Renal cortical epithelial cell (primary cell): ENCODE measurements around the gene RCAN2. TPM values are rescaled to one million over a fixed set of nuclear protein-coding genes. Genes with fewer than 3 reads are reported as not detected.
A peak's percentile ranks its signal among the peaks of the same experiment; 100 is the strongest.

Experiments used
- DNase-seq: peaks from one replicate; pipeline ENCODE4 v3.0.0-alpha.2; 2011; ENCODE audit warnings: low read depth
- total RNA-seq: library from RNA; depleted of rRNA; stranded (reverse); fragments of >200 nt; gene quantifications from 2 replicates; pipeline ENCODE4 v1.2.3, GENCODE V29; 2014

The RCAN2 gene
- total RNA-seq, 1 donor from 2014 or later: 1.6 TPM

DNA sequence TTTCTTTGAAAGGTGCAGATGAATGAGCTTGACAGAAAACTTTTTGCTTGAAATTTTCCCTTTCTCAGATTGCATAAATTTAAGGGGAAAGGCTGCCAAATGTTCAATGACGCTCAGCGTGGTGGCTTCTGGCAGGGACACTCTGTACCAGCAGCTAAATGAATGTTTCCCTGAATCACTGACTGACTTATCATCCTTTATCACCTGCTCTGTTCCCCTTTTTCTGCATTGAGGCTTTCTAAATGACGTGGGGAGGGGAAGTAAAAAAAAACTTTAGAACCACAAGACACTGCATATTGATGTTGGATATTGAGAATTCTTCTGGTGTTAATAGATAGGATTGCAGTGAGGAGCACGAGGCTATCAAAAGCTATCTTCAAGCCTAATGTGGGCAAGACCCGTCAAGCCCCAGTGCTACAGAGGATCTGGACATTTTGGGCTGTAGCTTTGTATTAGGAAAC, 273.5 kb downstream of the RCAN2 start:
- no peak for DNase-seq

DNA sequence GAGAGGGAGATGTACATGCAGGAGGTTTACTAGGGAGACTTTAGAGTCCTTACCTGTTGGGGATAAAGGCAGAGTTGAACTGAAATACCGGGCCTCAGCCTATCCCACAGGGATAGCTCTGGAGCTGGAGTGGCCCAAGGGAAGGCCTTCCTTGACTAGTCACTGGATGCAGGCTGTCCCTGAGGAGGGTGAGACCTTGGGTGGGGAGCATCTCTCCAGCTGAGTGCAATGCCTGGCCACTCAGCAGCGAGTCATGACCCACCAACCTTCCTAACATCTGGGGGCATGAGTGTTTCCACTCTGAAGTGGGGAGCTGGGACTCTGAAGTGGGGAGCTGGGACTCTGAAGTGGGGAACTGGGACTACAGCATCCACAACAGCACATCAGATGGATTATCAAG, 274.4 kb downstream of the RCAN2 start:
- DNase-seq: no peak

DNA sequence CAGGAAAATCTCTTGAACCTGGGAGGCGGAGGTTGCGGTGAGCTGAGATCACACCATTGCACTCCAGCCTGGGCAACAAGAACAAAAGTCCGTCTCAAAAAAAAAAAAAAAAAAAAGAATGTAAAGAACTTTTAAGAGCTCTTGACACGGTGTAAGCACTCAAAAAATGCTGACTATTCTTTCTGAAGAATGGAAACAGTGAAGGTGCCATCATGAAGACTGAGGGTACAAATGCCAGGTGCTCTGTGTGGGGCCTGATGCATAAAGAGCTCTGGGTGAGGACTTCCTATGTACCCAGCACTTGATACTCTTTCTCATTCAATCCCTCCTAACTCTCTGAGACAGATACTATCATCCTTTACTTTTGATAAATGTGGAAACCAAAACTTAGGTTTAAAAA, 275.5 kb downstream of the RCAN2 start:
- DNase-seq: no peak

DNA sequence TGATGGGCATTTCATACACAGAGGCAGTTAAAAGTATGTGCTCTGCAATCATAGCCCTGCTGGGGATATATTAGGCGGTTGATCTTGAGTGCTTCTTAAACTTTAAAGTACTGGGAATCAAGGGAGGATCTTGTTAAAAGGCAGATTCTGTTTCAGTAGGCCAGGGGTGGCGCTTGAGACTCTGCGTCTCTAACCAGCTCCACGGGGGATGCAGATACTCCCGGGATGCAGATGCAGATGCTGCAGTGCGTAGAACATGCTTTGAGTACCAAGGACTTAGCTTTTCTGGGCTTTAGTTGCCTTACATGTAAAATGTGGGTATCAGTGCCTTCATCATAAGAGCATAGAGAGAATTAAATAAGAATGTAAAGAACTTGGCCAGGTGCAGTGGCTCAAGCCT, 276.0 kb downstream of the RCAN2 start:
- DNase-seq: no peak

DNA sequence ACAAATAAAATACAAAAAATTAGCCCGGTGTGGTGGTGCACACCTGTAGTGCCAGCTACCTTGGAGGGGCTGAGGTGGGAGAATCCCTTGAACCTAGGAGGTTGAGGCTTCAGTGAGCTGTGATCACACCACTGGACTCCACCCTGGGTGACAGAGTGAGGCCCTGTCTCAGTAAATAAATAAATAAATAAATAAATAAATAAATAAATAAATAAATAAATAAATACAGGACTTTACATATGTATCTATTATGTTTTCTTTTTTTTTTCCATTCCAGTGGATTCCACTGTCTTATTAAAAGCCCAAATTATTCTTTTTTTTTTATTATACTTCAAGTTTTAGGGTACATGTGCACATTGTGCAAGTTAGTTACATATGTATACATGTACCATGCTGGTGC, 279.3 kb downstream of the RCAN2 start:
- no peak for DNase-seq

DNA sequence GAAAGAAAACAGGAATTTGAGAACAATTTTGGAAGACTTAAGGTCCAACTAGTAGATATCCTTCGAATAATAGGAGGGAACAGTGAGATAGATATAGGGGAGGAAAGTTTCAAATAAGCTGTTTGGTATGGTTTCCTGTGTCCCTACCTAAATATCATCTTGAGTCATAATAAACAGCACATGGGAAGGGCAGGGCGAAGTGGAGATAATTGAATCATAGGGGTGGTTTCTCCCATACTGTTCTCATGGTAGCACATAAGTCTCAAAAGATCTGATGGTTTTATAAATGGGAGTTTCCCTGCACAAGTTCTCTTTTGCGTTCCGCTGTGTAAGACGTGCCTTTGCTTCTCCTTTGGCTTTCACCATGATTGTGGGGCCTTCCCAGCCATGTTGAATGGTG, 281.0 kb downstream of the RCAN2 start:
- no peak for DNase-seq

DNA sequence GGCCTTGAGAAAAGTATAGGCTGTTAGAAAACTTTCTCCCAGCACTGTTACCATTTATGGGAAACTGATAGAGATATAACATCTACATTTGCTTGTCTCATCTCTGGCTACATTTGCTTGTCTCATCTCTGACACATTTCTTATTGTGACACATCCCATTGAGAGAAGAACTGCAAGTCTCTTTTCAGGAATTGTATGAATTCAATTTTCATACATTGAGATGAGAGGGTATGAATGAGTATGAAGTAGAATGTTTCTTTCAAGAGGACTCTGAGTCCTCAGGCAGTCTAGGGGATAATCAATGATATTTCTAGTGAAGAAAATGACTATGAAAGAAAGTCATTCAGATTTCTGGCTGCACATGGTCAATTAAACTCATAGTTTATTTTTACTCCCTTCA, 282.9 kb downstream of the RCAN2 start:
- DNase-seq: no peak

DNA sequence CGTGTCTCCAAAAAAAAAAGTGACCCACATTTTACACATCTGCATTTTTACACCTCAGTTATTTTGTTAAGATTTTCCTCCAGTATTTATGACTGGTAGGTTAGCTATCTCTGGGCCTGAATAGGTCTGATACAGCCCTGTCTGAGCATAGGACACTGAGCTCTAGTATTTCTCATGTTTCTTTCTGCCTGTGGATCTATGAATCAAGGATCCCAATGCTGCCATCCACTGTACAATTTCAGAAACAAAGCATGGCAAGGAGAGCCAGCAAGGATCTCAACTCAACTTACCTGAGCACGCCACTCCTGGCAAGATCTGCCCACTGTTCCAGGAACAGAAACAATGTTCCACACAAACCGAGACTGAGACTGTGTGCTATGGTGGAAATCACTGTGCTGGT, 284.1 kb downstream of the RCAN2 start:
- no peak for DNase-seq

DNA sequence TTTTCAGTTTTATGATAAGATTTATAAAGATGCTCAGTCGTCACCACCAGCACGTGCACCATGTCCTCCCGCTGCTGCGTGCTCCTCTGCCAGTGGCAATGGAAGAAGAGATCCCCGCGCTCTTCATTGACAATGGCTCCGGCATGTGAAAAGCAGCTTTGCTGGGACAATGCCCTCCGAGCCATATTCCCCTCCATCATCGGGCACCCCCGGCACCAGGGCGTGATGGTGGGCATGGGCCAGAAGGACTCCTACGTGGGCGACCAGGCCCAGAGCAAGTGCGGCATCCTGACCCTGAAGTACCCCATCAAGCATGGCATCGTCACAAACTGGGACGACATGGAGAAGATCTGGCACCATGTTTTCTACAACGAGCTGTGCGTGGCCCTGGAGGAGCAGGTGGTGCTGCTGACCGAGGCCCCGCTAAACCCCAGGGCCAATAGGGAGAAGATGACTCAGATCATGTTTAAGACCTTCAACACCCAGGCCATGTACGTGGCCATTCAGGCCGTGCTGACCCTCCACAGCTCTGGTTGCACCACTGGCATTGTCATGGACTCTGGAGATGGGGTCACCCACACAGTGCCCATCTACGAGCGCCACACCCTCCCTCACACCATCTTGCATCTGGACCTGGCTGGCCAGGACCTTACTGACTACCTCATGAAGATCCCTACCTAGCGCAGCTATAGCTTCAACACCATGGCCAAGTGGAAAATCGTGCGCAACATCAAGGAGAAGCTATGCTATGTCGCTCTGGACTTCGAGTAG, 286.2 kb downstream of the RCAN2 start:
- DNase-seq: no peak

DNA sequence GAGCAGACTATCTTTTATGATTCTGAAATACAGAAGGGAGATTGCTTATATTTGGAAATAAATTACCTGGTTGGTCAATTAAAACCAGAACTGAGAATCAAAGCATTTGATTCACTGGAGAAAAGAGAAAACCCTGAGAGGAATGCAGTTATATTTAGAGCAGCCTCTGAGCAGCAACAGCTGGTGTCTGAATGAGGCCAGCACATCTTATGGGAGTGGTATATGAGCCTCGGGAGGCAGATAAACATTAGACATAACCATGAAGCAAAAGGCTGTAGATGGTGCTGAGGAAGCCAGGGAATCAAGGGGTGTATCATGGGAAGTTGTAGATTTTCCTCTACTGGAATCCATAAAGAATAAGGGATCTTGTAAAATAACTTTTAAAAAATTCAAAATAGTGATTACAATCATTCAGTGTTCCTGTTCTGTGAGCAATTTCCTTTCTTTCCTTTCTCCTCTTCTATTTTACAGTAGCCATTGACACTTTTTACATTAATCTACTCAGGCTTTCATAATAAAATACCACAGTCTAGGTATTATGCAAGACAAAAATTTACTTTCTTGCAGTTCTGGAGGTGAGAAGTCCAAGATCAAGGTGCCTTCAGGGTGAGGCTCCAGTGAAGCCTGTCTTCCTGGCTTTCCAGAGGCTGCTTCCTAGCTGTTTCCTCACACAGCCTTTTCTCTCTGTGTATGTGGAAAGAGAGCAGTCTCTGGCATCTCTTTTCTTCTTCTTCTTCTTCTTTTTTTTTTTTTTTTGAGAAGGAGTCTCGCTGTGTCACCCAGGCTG, 287.7 kb downstream of the RCAN2 start:
- DNase-seq: no peak

DNA sequence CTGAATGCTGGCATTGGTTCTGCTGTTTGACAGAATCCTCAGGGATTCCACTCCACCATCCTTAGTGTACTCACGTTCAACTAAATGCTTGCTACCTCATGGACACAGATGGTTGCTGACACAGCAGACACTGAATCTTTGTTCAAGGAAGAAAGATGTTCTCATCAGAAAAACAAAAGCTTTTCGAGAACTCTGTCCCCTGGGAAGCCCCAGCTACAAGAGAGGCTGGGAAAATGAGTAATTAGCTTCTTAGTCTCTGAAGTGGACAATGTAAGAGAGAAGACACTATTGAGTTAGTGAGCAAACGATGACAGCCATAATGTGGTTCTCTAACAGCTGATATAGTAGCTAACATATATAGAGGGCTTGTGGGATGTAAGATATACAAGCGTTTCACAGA, 289.5 kb downstream of the RCAN2 start:
- no peak for DNase-seq

DNA sequence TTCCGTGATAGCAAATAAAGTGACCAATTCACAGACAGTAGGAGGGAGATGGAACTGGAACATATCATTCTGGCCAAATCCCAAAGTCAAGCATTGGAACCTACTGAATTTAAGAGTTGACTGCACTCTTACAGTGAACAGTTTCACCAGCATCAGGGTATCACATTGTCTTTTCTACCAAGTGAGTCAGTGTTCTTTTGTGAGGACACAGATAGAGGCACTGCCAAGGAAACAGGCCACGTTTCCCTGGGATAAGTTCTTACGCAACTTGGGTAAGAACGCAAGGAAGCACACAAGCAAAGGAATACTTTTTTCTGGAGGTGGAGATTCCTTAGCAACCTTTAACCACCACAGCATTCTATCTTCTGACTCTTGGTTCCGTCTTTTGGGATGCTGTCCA, 291.9 kb downstream of the RCAN2 start:
- DNase-seq: peak; percentile 78

DNA sequence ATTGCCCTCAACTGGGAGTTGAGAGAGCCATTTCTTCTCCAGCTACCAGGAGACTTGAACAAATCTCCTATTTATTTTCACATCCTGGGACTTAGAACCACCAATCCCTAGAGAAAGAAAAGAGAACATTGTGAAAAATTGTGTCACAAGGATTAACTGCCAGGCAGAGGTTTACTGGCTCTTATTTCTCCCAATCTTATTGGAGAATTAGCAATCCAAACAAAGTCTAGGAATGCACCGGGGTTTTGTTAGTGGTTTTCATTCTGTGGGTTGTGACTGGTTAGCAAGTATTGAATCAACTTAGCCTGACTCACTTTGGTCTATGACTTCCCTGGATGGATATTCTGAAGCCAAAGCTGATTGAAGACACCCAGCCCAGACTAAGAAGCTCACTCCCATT, 299.3 kb downstream of the RCAN2 start:
- peak; percentile 95 for DNase-seq

DNA sequence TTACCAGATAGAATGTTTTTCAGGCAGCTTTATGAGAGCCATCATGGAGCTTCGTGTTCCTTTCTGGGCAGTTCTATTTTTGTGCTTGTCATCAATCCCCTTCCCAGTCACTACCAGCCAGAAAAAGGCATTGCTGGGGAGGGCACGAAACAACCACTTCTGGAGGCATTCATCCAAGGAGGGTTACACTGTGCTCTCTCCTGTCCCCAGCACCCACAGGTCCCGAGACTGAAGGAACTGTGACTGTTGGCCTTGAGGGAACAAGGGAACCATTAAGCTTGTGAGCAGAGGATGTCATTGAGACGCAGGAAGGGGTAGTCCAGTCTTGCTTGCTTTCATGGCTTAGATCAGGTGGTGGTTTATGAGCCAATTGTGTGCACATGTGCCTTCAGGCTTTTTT, 300.4 kb downstream of the RCAN2 start:
- no peak for DNase-seq

DNA sequence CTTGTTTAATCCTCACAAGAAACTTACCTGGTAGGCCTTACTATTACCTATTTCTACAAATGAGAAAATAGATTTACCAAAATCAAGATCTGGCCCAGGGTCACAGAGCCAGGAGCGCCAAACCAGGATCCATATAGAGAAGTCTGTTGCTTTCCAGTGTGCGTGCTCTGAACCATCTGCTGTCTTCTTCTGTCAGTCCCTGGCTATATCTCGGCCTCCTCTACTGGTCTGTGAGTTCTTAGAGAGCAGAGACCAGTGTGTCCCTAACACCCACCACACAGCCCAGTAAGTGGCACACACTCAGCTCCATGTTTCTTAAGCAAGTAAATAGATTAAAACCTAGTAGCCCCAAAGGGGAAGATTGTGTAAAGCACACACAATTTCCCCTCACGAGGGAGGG, 301.5 kb downstream of the RCAN2 start:
- no peak for DNase-seq

DNA sequence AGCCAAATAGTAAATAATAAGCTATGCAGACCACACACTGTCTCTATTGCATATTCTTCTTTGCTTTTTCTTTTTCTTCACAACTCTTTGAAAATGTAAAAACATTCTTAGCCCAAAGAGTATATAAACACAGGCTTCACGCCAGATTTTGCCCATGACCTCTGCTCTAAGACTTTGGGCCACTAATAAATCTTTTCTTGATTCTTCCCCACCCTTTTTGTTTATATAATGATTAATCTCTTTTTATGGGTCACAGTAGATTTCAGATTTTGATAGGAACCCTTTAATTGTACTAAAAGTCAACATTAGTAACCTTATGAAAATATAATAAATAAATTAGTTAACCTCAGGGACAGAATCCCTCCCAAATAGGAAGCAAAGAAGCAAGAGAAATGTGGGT, 304.7 kb downstream of the RCAN2 start:
- no peak for DNase-seq

DNA sequence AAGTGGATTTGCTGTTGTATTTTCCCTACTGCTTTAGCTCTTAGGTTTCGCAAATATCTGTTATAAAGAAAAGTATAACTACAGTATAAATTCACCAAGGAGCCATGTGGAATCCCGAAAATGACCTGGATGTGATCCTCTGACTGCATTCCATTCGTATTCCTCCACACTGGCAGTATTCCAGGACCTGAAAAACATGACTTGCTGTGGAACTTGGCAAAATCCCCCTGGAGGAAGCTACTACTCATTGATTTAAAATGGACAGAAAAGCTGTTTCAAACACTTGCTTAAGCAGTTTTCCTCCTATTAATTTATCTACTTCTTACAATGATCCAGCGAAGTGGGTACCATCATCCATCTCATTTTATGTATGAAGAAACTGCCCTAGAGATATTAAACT, 307.1 kb downstream of the RCAN2 start:
- DNase-seq: peak; percentile 87

DNA sequence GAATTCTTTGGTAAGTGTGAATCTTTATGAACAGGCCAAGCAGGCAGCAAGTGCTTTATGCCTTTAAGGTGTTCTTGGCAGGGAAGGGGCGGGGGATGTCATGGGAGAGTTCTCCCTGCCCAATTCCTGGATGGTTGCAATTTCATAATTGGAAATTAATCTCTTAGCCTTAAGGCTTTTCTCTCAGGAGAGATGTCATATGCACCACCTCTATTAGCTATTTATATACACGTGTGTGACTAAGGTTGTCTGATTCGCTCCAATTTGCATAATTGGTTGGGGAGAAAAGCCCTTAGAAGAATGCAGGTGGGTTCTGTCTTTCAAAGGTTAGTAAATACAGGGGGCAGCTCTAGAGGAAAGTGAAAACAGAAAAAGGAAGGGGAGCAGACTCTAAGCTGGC, 315.3 kb downstream of the RCAN2 start:
- no peak for DNase-seq

DNA sequence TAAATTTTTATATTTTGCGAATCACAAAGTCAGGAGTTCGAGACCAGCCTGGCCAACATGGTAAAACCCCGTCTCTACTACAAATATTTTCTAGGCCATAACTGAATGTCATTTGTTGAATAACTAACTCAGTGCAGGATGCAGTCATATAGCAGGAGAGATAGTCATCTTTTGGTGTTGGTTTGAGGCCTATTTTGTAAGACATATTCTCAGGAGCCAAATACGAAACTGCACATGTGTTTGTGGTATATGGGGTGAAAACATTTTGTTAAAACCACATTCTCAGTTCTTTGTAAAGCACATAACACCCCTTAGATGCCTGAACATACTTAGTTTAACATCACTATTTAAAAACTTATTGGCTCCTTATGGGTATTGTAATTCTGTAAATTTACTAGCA, 315.8 kb downstream of the RCAN2 start:
- no peak for DNase-seq

DNA sequence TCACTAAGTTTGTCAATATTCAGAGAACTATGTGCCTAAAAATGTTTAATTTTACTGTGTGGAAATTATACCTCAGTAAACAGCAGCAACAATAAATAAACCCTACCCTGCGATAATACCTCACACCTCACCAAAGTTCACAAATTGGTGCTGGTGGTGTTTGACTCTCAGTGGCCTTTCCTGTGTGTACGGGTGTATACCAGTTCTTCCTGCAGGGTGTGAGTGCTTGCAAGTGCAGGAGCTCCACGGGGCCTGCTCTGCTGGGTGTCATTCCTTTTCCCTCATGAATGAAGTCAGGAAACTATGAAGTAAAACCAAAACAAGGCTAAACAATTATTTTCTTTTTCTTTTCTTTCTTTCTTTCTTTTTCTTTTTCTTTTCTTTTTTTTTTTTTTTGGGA, 316.3 kb downstream of the RCAN2 start:
- DNase-seq: no peak

DNA sequence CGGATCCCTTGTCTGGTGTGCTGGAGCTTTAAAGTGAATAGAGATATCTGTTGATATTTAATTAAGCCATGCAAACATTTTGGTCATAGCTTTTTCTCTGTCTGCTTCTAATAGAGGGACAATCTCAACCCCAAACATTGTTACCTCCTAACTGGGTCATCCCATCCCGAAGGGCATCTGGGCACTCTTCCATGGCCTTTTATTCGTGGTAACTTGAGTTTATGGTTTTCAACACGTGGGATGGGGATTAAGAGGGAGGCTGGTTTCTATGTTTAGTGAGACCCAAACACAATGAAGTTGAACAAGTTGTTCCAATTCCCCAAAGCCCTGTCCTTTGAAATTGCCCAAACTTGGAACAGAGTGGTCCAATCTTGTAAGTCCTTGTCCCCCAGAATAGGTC, 319.1 kb downstream of the RCAN2 start:
- DNase-seq: no peak
